SW 1271 (cell line): ENCODE measurements around the gene SOX3.

ENCODE experiments used
- DNase-seq, 2 experiments: peaks; one replicate each; lab custom pipeline; 2025; lab: John Stamatoyannopoulos, UW

The SOX3 gene

GRCh38 chrX:140495739-140496138 lies 9.1 kb downstream of the SOX3 start:
- DNase-seq: no peak

- no peak for DNase-seq
Measured at GRCh38 chrX:140492066-140492994, 12.5 kb downstream of the SOX3 start.

- no peak for DNase-seq
Measured at GRCh38 chrX:140480765-140481164, 24.1 kb downstream of the SOX3 start.

GRCh38 chrX:140477987-140478386 lies 26.9 kb downstream of the SOX3 start:
- DNase-seq: no peak

- DNase-seq: no peak
Measured at GRCh38 chrX:140475025-140475424, 29.8 kb downstream of the SOX3 start.

GRCh38 chrX:140467211-140467610 lies 37.7 kb downstream of the SOX3 start:
- no peak for DNase-seq
